ENCODE results near the gene DLGAP1.

DLGAP1 gene

GRCh38 chr18:3931013-3931315 lies 524.1 kb downstream of the DLGAP1 start (continued):
- no peak for TF ChIP-seq PRDM10 (tag by site-specific recombination; IDR thresholded peaks at IDR 0.05)
- no peak for TF ChIP-seq SP2 (tag by site-specific recombination; IDR thresholded peaks at IDR 0.05)
- TF ChIP-seq RBAK (tag by site-specific recombination; IDR thresholded peaks at IDR 0.05) = no peak
- TF ChIP-seq GLIS2 (tag by site-specific recombination; IDR thresholded peaks at IDR 0.05) = no peak
- TF ChIP-seq ZNF585B (tag by site-specific recombination; IDR thresholded peaks at IDR 0.05) = no peak
- TF ChIP-seq OSR2 (tag by site-specific recombination; IDR thresholded peaks at IDR 0.05) = no peak

GRCh38 chr18:3930126-3931012 lies 524.7 kb downstream of the DLGAP1 start:
- POLR2A ChIA-PET = no interaction called here
- no peaks in the 10 kb centered on the region for H3K36me3 ChIP-seq (ENCODE audit: control insufficient read depth in 2 of 2, insufficient read depth in 1 of 2, low read length in 2 of 2)
- no peaks in the 10 kb centered on the region for H3K9me3 ChIP-seq (ENCODE audit: control insufficient read depth, insufficient read depth, low read depth, low read length)
- CTCF ChIA-PET = interaction anchor here (2.2 kb wide), 1 partner anchor 65 kb away, joined by 13 read pairs; no protein-coding TSS in a partner anchor
- no peaks in the 10 kb centered on the region for H3K4me1 ChIP-seq (ENCODE audit: control insufficient read depth, insufficient read depth, low read length)
- no peak overlapping the region for H3K27ac ChIP-seq (ENCODE audit: extremely low read depth, low read depth, low read length)
- no peak overlapping the region for H3K4me3 ChIP-seq (ENCODE audit: low read depth, low read length)
- TF ChIP-seq HOXD13 (CRISPR knock-in tag; IDR thresholded peaks at IDR 0.05; ENCODE audit: borderline replicate concordance) = no peak
- no peak for TF ChIP-seq TSHZ1 (tag by site-specific recombination; IDR thresholded peaks at IDR 0.05; ENCODE audit: borderline replicate concordance)
- TF ChIP-seq ZBTB26 (tag by site-specific recombination; optimal IDR thresholded peaks at IDR 0.05) = no peak
- no peak for TF ChIP-seq GLI4 (tag by site-specific recombination; IDR thresholded peaks at IDR 0.05)
- TF ChIP-seq SALL2 (tag by site-specific recombination; IDR thresholded peaks at IDR 0.05; ENCODE audit: borderline replicate concordance) = no peak
- no peak for TF ChIP-seq ZNF350 (tag by site-specific recombination; IDR thresholded peaks at IDR 0.05)
- no peak for TF ChIP-seq ZNF670 (tag by site-specific recombination; IDR thresholded peaks at IDR 0.05; ENCODE audit: low read depth)
- TF ChIP-seq ZBTB8A (tag by site-specific recombination; IDR thresholded peaks at IDR 0.05) = no peak
- no peak for TF ChIP-seq ZNF366 (tag by site-specific recombination; conservative IDR thresholded peaks at IDR 0.05)
- no peak for TF ChIP-seq ZNF837 (tag by site-specific recombination; IDR thresholded peaks at IDR 0.05)
- TF ChIP-seq ZNF223 (tag by site-specific recombination; IDR thresholded peaks at IDR 0.05) = no peak
- no peak for TF ChIP-seq ZNF529 (tag by site-specific recombination; IDR thresholded peaks at IDR 0.05; ENCODE audit: insufficient replicate concordance)
- no peak for TF ChIP-seq ZNF24 (tag by site-specific recombination; IDR thresholded peaks at IDR 0.05)
- TF ChIP-seq HIC1 (tag by site-specific recombination; IDR thresholded peaks at IDR 0.05) = no peak
- no peak for TF ChIP-seq ZSCAN30 (tag by site-specific recombination; IDR thresholded peaks at IDR 0.05)
- TF ChIP-seq ZNF362 (tag by site-specific recombination; IDR thresholded peaks at IDR 0.05) = no peak
- no peak for TF ChIP-seq ZNF544 (tag by site-specific recombination; IDR thresholded peaks at IDR 0.05)
